Stimulated activated naive B cell treated with anti-CD40 and anti-IgM and Interleukin-4, amounts not matched to agents 10 μg/mL and 1 μg/mL and 100 μg/mL, for 72 hours (primary cell): ENCODE results near the gene AFF3.

Source experiments
- ATAC-seq, 2 donors: fragments of 150-1000 bp; cut with Tn5 transposase; replicated peaks; 2 replicates each; pipeline ENCODE4 v1.10.0; 2021; ENCODE audit warnings: moderate library complexity in 1 of 2
- DNase-seq: peaks from one replicate; pipeline ENCODE4 v3.0.0; 2021
- H3K27ac Mint-ChIP-seq: one replicate; pipeline ENCODE4 v1.8.0; 2022; ENCODE audit warnings: mild to moderate bottlenecking, mixed read lengths
- H3K27me3 Mint-ChIP-seq, 2 donors: one replicate each; pipeline ENCODE4 v1.8.0; 2022; ENCODE audit warnings: mixed read lengths in 2 of 2
- H3K36me3 Mint-ChIP-seq, 2 donors: one replicate each; pipeline ENCODE4 v1.8.0; 2022; ENCODE audit warnings: mixed read lengths in 2 of 2, mild to moderate bottlenecking in 1 of 2
- H3K4me1 Mint-ChIP-seq, 2 donors: one replicate each; pipeline ENCODE4 v1.8.0; 2022; ENCODE audit warnings: mixed read lengths in 2 of 2, mild to moderate bottlenecking in 1 of 2
- H3K4me3 Mint-ChIP-seq, 2 donors: one replicate each; pipeline ENCODE4 v1.8.0; 2022; ENCODE audit warnings: mild to moderate bottlenecking in 2 of 2, mixed read lengths in 2 of 2, moderate library complexity in 1 of 2
- H3K9me3 Mint-ChIP-seq, 2 donors: one replicate each; pipeline ENCODE4 v1.8.0; 2022; ENCODE audit warnings: mixed read lengths in 2 of 2, mild to moderate bottlenecking in 1 of 2

AFF3 gene

DNA sequence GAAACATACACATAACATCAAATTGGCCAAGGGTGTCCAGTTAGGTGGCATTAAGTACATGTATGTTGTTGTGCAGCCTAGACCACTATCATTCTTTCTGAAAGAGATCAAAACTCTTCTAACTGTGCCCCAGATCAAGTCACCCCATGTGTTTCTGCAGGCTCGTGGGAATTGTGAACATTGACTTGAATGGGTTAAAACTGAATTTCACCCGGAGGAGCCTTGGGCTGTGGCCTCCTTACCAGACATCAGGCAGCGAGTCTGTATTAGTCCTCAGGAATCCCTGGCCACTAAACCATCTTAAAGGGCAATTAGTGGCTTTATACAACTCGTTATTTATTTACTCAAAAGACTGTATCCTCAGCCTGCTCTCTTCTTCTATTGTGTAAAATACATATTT is 503.6 kb downstream of the AFF3 start:
- Mint-ChIP-seq H3K36me3 (peaks cover 26 to 58% of the 10 kb centered on the region in 2 donors), H3K4me1 (peaks cover 52 to 68% of the 10 kb centered on the region in 2 donors), H3K27ac (peak overlapping the region; percentile 76), H3K27me3 (no peaks in the 10 kb centered on the region), H3K4me3 (peak overlapping the region in 1 of 2 donors; percentile 30), H3K9me3 (peaks cover 0 to 2% of the 10 kb centered on the region in 2 donors)
- ATAC-seq (no peak), DNase-seq (no peak)

GRCh38 chr2:99637159-99637697 is 505.2 kb downstream of the AFF3 start:
- Mint-ChIP-seq H3K4me3 (no peak overlapping the region), H3K27me3 (no peaks in the 10 kb centered on the region), H3K9me3 (peaks cover 0 to 6% of the 10 kb centered on the region in 2 donors), H3K4me1 (peaks cover 46 to 69% of the 10 kb centered on the region in 2 donors), H3K36me3 (peaks cover 36 to 65% of the 10 kb centered on the region in 2 donors), H3K27ac (peak overlapping the region; percentile 44)
- ATAC-seq, result peak; percentile 57 to 76
- DNase-seq, result no peak

DNA sequence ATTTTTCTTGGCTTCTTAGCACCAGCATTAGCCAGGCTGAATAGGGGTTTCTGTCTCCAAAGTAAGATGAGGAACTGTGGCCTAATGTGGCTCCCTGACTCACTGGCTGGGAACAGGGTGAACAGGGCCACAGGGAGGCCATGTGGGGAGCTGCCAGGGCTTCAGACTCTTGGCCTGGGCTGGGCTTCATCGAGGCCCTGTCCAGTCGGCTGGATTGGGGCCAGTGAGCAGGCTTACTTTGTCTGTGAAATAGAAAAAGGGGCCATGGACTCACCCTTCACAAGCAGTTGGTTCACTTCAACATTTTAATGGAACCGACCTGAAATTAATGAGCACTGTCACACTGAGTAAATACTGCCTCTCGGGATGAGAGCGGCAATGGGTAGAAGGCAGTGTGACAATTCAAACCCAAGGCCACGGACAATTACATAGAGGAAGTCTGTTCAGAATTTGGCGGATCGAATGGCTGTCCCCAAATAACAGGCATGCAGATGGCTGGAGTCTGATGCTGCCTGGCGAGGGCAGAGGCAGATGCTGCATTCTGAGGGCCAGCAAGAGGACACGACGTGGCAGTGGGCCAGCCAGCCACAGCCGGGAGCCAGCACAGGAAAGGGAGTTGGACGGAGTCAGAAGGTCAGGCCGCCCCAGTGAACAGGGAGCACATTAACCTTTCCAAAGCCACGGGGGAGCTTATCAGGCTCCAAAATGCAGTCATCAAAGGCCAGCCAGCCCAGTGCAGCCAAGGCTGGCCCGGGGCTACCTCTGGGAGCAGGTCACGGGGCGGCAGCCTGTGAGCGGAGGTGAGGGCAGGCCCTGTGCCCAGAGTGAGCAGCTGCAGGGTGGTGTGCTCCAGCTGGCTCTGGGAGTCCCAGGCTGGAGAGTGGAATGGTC is 506.0 kb downstream of the AFF3 start:
- peak overlapping the region; percentile 67 for H3K27ac Mint-ChIP-seq
- H3K4me1 Mint-ChIP-seq, result peaks cover 43 to 63% of the 10 kb centered on the region in 2 donors
- H3K36me3 Mint-ChIP-seq, result peaks cover 37 to 58% of the 10 kb centered on the region in 2 donors
- no peaks in the 10 kb centered on the region for H3K27me3 Mint-ChIP-seq
- H3K9me3 Mint-ChIP-seq, result peaks cover 0 to 6% of the 10 kb centered on the region in 2 donors
- DNase-seq (no peak), ATAC-seq (no peak)
- H3K4me3 Mint-ChIP-seq, result no peak overlapping the region

GRCh38 chr2:99635710-99636109 is 506.7 kb downstream of the AFF3 start:
- Mint-ChIP-seq H3K4me3 (no peak overlapping the region), H3K4me1 (peaks cover 43 to 60% of the 10 kb centered on the region in 2 donors), H3K27me3 (no peaks in the 10 kb centered on the region), H3K27ac (no peak overlapping the region), H3K9me3 (peaks cover 0 to 6% of the 10 kb centered on the region in 2 donors), H3K36me3 (peaks cover 40 to 58% of the 10 kb centered on the region in 2 donors)
- ATAC-seq, result no peak
- DNase-seq, result no peak

GRCh38 chr2:99634234-99634633 is 508.2 kb downstream of the AFF3 start:
- H3K4me3 Mint-ChIP-seq, result no peak overlapping the region
- H3K4me1 Mint-ChIP-seq, result peaks cover 39 to 63% of the 10 kb centered on the region in 2 donors
- ATAC-seq (peak in 1 of 2 donors; percentile 47), DNase-seq (no peak)
- H3K27ac Mint-ChIP-seq, result no peak overlapping the region
- H3K36me3 Mint-ChIP-seq, result peaks cover 54 to 66% of the 10 kb centered on the region in 2 donors
- no peaks in the 10 kb centered on the region for H3K27me3 Mint-ChIP-seq
- H3K9me3 Mint-ChIP-seq, result peaks cover 0 to 6% of the 10 kb centered on the region in 2 donors

DNA sequence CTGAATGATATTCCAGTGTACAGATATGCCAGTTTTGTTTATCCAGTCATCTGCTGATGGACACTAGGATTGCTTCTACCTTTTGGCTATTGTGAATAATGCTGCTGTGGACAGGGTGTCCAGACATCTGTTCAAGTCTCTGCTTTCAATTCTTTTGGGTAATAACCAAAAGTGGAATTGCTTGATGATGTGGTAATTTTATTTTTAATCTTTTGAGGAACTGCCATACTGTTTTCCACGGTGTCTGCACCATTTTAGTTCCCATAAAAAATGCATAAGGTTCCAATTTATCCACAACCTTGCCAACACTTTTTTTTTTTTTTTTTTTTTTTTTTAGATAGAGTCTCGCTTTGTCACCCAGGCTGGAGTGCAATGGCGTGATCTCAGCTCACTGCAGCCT is 510.7 kb downstream of the AFF3 start:
- peaks cover 20 to 46% of the 10 kb centered on the region in 2 donors for H3K4me1 Mint-ChIP-seq
- H3K4me3 Mint-ChIP-seq, result no peak overlapping the region
- H3K9me3 Mint-ChIP-seq, result peaks cover 0 to 6% of the 10 kb centered on the region in 2 donors
- peaks cover 54 to 68% of the 10 kb centered on the region in 2 donors for H3K36me3 Mint-ChIP-seq
- no peak for DNase-seq
- no peak for ATAC-seq
- H3K27me3 Mint-ChIP-seq, result no peaks in the 10 kb centered on the region
- no peak overlapping the region for H3K27ac Mint-ChIP-seq

DNA sequence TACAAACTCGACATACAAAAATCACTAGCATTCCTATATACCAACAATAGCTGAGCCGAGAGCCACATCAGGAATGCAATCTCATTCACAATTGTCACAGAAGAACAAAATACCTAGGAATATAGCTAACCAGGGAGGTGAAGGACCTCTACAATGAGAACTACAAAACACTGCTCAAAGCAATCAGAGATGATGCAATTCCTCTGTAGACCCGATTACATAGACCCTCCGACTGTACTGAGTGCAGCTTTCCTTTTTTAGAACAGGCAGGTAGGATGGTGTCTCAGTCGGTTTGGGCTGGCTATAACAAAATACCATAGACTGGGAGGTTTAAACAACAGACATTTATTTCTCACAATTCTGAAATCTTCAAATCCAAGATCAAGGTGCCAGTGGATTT is 513.1 kb downstream of the AFF3 start:
- peak overlapping the region; percentile 20 for H3K27ac Mint-ChIP-seq
- H3K4me1 Mint-ChIP-seq, result peaks cover 11 to 31% of the 10 kb centered on the region in 2 donors
- no peaks in the 10 kb centered on the region for H3K27me3 Mint-ChIP-seq
- peaks cover 40 to 62% of the 10 kb centered on the region in 2 donors for H3K36me3 Mint-ChIP-seq
- no peak overlapping the region for H3K4me3 Mint-ChIP-seq
- DNase-seq (no peak), ATAC-seq (no peak)
- peaks cover 0 to 6% of the 10 kb centered on the region in 2 donors for H3K9me3 Mint-ChIP-seq

DNA sequence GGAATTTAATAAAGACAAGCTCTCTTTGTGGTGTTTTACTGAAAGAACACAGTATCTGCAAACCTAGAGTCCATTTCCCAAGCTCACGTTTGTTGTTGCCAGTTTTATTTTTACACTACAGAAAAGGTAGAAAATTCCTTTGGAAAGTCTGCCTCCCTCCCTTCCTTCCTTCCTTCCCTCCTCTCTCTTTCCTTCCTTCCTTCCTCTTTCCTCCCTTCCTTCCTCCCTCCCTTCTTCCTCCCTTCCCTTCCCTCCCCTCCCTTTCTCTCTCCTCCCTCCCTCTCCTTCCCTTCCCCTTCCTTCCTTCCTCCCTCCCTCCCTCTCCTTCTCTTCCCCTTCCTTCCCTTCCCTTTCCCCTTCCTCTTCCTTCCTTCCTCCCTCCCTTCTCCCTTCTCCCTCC is 516.2 kb downstream of the AFF3 start:
- Mint-ChIP-seq H3K27me3 (no peaks in the 10 kb centered on the region), H3K4me1 (peaks cover 11 to 29% of the 10 kb centered on the region in 2 donors), H3K27ac (no peak overlapping the region), H3K4me3 (no peak overlapping the region), H3K36me3 (peaks cover 28 to 58% of the 10 kb centered on the region in 2 donors), H3K9me3 (no peaks in the 10 kb centered on the region)
- no peak for DNase-seq
- no peak for ATAC-seq

GRCh38 chr2:99624677-99625076 is 517.7 kb downstream of the AFF3 start:
- no peaks in the 10 kb centered on the region for H3K9me3 Mint-ChIP-seq
- peaks cover 17 to 51% of the 10 kb centered on the region in 2 donors for H3K36me3 Mint-ChIP-seq
- peaks cover 2 to 26% of the 10 kb centered on the region in 2 donors for H3K4me1 Mint-ChIP-seq
- ATAC-seq (no peak), DNase-seq (no peak)
- H3K4me3 Mint-ChIP-seq, result no peak overlapping the region
- H3K27me3 Mint-ChIP-seq, result no peaks in the 10 kb centered on the region
- H3K27ac Mint-ChIP-seq, result peak overlapping the region; percentile 25

- peaks cover 7 to 26% of the 10 kb centered on the region in 2 donors for H3K4me1 Mint-ChIP-seq
- no peaks in the 10 kb centered on the region for H3K9me3 Mint-ChIP-seq
- H3K4me3 Mint-ChIP-seq, result no peak overlapping the region
- no peaks in the 10 kb centered on the region for H3K27me3 Mint-ChIP-seq
- DNase-seq, result no peak
- no peak overlapping the region for H3K27ac Mint-ChIP-seq
- no peak for ATAC-seq
- H3K36me3 Mint-ChIP-seq, result peaks cover 16 to 50% of the 10 kb centered on the region in 2 donors
These were observed 518.8 kb downstream of the AFF3 start for GRCh38 chr2:99623613-99624012.

DNA sequence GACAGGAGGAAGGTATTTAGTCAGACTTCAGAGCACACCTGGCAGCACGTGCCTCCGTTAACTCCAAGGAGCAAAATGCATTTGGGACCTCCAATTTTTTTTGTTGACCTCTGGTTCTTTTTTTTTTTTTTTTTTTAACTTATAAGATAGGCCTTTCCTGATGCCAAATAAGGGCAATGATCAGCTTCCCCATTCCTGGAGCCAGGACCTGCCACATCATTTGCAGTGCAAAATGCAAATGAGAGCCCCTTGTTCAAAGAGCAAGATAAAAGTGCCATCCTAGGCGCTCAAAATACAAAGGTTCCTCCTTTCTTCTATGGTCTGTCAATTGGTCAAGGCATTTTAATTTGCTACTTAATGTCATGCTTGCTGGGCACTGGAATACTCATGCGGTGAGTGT is 519.4 kb downstream of the AFF3 start:
- peaks cover 16 to 46% of the 10 kb centered on the region in 2 donors for H3K36me3 Mint-ChIP-seq
- no peak for DNase-seq
- peaks cover 9 to 22% of the 10 kb centered on the region in 2 donors for H3K4me1 Mint-ChIP-seq
- no peak for ATAC-seq
- H3K27me3 Mint-ChIP-seq, result no peaks in the 10 kb centered on the region
- peak overlapping the region; percentile 20 for H3K27ac Mint-ChIP-seq
- no peak overlapping the region for H3K4me3 Mint-ChIP-seq
- H3K9me3 Mint-ChIP-seq, result no peaks in the 10 kb centered on the region

- H3K4me1 Mint-ChIP-seq, result peaks cover 9 to 21% of the 10 kb centered on the region in 2 donors
- H3K27me3 Mint-ChIP-seq, result no peaks in the 10 kb centered on the region
- ATAC-seq, result no peak
- H3K9me3 Mint-ChIP-seq, result no peaks in the 10 kb centered on the region
- H3K36me3 Mint-ChIP-seq, result peaks cover 16 to 46% of the 10 kb centered on the region in 2 donors
- DNase-seq, result no peak
- H3K27ac Mint-ChIP-seq, result no peak overlapping the region
- no peak overlapping the region for H3K4me3 Mint-ChIP-seq
These were observed 519.9 kb downstream of the AFF3 start for GRCh38 chr2:99622534-99622933.

DNA sequence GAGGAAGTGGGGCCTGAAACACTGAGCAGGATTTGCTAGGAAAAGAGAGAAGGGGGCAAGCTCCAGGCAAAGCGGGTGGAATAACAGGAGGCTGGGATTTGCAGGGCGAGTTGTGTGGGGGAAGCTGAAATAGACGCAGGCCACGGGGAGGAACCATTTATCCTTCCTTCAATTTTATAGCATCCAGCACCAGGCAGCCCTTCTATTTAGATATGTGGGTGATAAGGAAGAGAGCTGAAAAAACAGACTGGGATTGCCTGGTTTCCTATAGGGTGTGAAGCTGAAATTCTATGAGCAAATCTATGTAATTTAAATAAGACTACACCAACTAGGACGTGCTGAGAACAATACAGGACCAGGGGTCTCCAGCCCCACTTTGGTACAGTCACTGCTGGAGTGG is 520.6 kb downstream of the AFF3 start:
- H3K36me3 Mint-ChIP-seq, result peaks cover 16 to 48% of the 10 kb centered on the region in 2 donors
- no peak overlapping the region for H3K4me3 Mint-ChIP-seq
- peaks cover 10 to 21% of the 10 kb centered on the region in 2 donors for H3K4me1 Mint-ChIP-seq
- H3K9me3 Mint-ChIP-seq, result no peaks in the 10 kb centered on the region
- H3K27me3 Mint-ChIP-seq, result no peaks in the 10 kb centered on the region
- H3K27ac Mint-ChIP-seq, result peak overlapping the region; percentile 47
- ATAC-seq, result no peak
- DNase-seq, result no peak

GRCh38 chr2:99621106-99621505 is 521.3 kb downstream of the AFF3 start:
- DNase-seq, result no peak
- Mint-ChIP-seq H3K9me3 (no peaks in the 10 kb centered on the region), H3K4me1 (peaks cover 11 to 21% of the 10 kb centered on the region in 2 donors), H3K27me3 (no peaks in the 10 kb centered on the region), H3K27ac (peak overlapping the region; percentile 47), H3K4me3 (no peak overlapping the region), H3K36me3 (peaks cover 16 to 45% of the 10 kb centered on the region in 2 donors)
- ATAC-seq, result no peak

DNA sequence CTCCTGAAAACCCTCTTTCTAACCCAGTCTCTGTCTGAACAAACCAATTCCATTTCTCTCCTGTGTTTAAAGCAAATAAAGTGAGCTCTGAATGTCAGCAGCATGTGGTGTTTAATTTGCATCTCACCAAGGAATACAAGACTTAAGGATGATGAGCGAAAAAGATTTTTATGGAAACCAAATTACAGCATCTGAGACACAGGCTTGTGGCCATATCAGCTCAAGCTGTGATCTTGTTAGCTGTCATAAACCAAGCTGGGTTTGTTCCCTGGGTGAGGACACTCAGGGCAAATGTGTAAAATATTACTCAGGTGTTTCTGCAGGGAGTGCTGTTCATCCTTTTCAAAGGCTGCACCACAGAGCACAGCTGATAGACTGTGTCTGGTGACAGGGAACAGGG is 523.2 kb downstream of the AFF3 start:
- Mint-ChIP-seq H3K9me3 (no peaks in the 10 kb centered on the region), H3K36me3 (peaks cover 21 to 46% of the 10 kb centered on the region in 2 donors), H3K27me3 (no peaks in the 10 kb centered on the region), H3K4me1 (peaks cover 14 to 31% of the 10 kb centered on the region in 2 donors), H3K4me3 (no peak overlapping the region), H3K27ac (peak overlapping the region; percentile 48)
- DNase-seq (no peak), ATAC-seq (no peak)
